GM23338 (cell line): ENCODE data around the gene RXRA. TPM values are rescaled to one million over a fixed set of nuclear protein-coding genes. Genes with fewer than 3 reads are reported as not detected.

Source experiments
- ATAC-seq: fragments of 200-7000 bp; cut with Tn5 transposase; 3 replicates; pipeline ENCODE4 v1.9.1; 2020
- DNase-seq: peaks from one replicate; pipeline ENCODE4 v3.0.0-alpha.2; 2015; ENCODE audit warnings: low spot score
- H2AFZ ChIP-seq: fragments of 200-600 bp; sonication (generic); 2 replicates; pipeline ENCODE4 v1.8.0; 2016; ENCODE audit warnings: antibody characterized with exemption, mild to moderate bottlenecking, moderate library complexity
- H3F3A ChIP-seq: fragments of 200-600 bp; sonication (generic); replicated peaks from 2 replicates; pipeline ENCODE4 v1.8.0; 2017; ENCODE audit warnings: antibody characterized with exemption, mixed run types, low read depth
- H3K27ac ChIP-seq: fragments of 200-600 bp; sonication (generic); 2 replicates; pipeline ENCODE4 v1.6.1; 2016; ENCODE audit warnings: low read depth
- H3K27me3 ChIP-seq: fragments of 200-600 bp; sonication (generic); 2 replicates; pipeline ENCODE4 v1.8.0; 2016; ENCODE audit warnings: mild to moderate bottlenecking, mixed run types, moderate library complexity; ENCODE audit not compliant: insufficient read depth
- H3K36me3 ChIP-seq: fragments of 200-600 bp; sonication (generic); 2 replicates; pipeline ENCODE4 v1.8.0; 2016; ENCODE audit warnings: mild to moderate bottlenecking; ENCODE audit not compliant: insufficient read depth
- H3K4me1 ChIP-seq: fragments of 200-600 bp; sonication (generic); 2 replicates; pipeline ENCODE4 v1.8.0; 2016; ENCODE audit warnings: mild to moderate bottlenecking, moderate library complexity; ENCODE audit not compliant: insufficient read depth
- H3K4me2 ChIP-seq: fragments of 200-600 bp; sonication (generic); 2 replicates; pipeline ENCODE4 v1.7.1; 2017; ENCODE audit warnings: mixed run types
- H3K4me3 ChIP-seq: fragments of 200-600 bp; sonication (generic); 2 replicates; pipeline ENCODE4 v1.6.1; 2016; ENCODE audit warnings: mixed run types
- H3K79me2 ChIP-seq: fragments of 200-600 bp; sonication (generic); replicated peaks from 2 replicates; pipeline ENCODE4 v1.8.0; 2017; ENCODE audit warnings: mild to moderate bottlenecking; ENCODE audit not compliant: insufficient read depth
- H3K9me2 ChIP-seq: fragments of 200-600 bp; sonication (generic); 2 replicates; pipeline ENCODE4 v1.8.0; 2017; ENCODE audit not compliant: insufficient read depth
- H4K20me1 ChIP-seq: fragments of 200-600 bp; sonication (generic); replicated peaks from 2 replicates; pipeline ENCODE4 v1.8.0; 2017; ENCODE audit warnings: mild to moderate bottlenecking; ENCODE audit not compliant: insufficient read depth
- H3K27ac Mint-ChIP-seq: 2 replicates; pipeline ENCODE4 v1.8.0; 2020; ENCODE audit warnings: inconsistent platforms, mild to moderate bottlenecking, moderate library complexity, mixed read lengths
- H3K27me3 Mint-ChIP-seq: 3 replicates; pipeline ENCODE4 v1.8.0; 2022; ENCODE audit warnings: low read depth, mild to moderate bottlenecking, moderate library complexity, mixed read lengths, inconsistent platforms; ENCODE audit not compliant: insufficient read depth, poor library complexity
- H3K36me3 Mint-ChIP-seq: 3 replicates; pipeline ENCODE4 v1.8.0; 2021; ENCODE audit warnings: low read depth, mild to moderate bottlenecking, inconsistent platforms, moderate library complexity, mixed read lengths
- H3K4me1 Mint-ChIP-seq: 3 replicates; pipeline ENCODE4 v1.8.0; 2020; ENCODE audit warnings: mild to moderate bottlenecking, inconsistent platforms, mixed read lengths
- H3K4me3 Mint-ChIP-seq: 3 replicates; pipeline ENCODE4 v1.8.0; 2021; ENCODE audit warnings: moderate library complexity, mild to moderate bottlenecking, inconsistent platforms, mixed read lengths
- H3K9me3 Mint-ChIP-seq: 3 replicates; pipeline ENCODE4 v1.8.0; 2020; ENCODE audit warnings: moderate library complexity, mild to moderate bottlenecking, inconsistent platforms, mixed read lengths
- CREB1 ChIP-seq: fragments of 250-450 bp; sonication (Bioruptor Pico); IDR thresholded peaks from 2 replicates; pipeline ENCODE4 v1.5.0; 2020; ENCODE audit warnings: low read depth, mild to moderate bottlenecking, moderate library complexity
- EZH2 ChIP-seq: fragments of 200-600 bp; sonication (generic); IDR thresholded peaks from one replicate; pipeline ENCODE4 v1.8.0; 2017; ENCODE audit warnings: antibody characterized with exemption, mild to moderate bottlenecking, low read depth; ENCODE audit not compliant: unreplicated experiment
- EZH2phosphoT487 ChIP-seq: fragments of 200-600 bp; sonication (generic); IDR thresholded peaks from one replicate; pipeline ENCODE4 v1.8.1; 2018; ENCODE audit warnings: antibody characterized with exemption; ENCODE audit not compliant: unreplicated experiment
- JUNB ChIP-seq: IDR thresholded peaks from one replicate; pipeline ENCODE4 v1.6.1; 2016; ENCODE audit warnings: antibody characterized with exemption; ENCODE audit not compliant: unreplicated experiment
- NANOG ChIP-seq: IDR thresholded peaks from 2 replicates; pipeline ENCODE4 v1.6.1; 2016; ENCODE audit warnings: antibody characterized with exemption, borderline replicate concordance
- POLR2AphosphoS5 ChIP-seq: IDR thresholded peaks from 2 replicates; pipeline ENCODE4 v1.6.1; 2016; ENCODE audit warnings: antibody characterized with exemption, low read depth
- STAT1 ChIP-seq: IDR thresholded peaks from one replicate; pipeline ENCODE4 v1.6.1; 2016; ENCODE audit warnings: antibody characterized with exemption; ENCODE audit not compliant: unreplicated experiment
- ZNF114 ChIP-seq: fragments of 250-450 bp; sonication (Bioruptor Pico); IDR thresholded peaks from 2 replicates; pipeline ENCODE4 v1.5.0; 2020; ENCODE audit warnings: mild to moderate bottlenecking, moderate library complexity
- ZNF331 ChIP-seq: fragments of 250-450 bp; sonication (Bioruptor Pico); IDR thresholded peaks from 2 replicates; pipeline ENCODE4 v1.5.0; 2020; ENCODE audit warnings: low read depth, mild to moderate bottlenecking, moderate library complexity
- polyA plus RNA-seq: library from polyadenylated mRNA; unstranded; fragments of >200 nt; fragmentation: Nextera tagmentation; extraction: Ambion mirVana; gene quantifications from 2 replicates; pipeline ENCODE4 v1.2.1, GENCODE V29; 2016
- total RNA-seq: library from RNA; depleted of rRNA; stranded (reverse); fragments of >200 nt; shearing (Covaris generic); gene quantifications from 2 replicates; pipeline ENCODE4 v1.2.3, GENCODE V29; 2014
- TF ChIP-seq, protein P1 (sequence below), 2 experiments: fragments of 200-600 bp in 1 of 2; sonication (generic) in 1 of 2; conservative IDR thresholded peaks; 2 replicates each; pipeline versions ENCODE4 v1.5.1 to v1.6.1; 2016 to 2017; ENCODE audit warnings: antibody characterized with exemption in 2 of 2, low read depth in 2 of 2, mild to moderate bottlenecking in 2 of 2, moderate library complexity in 1 of 2
- TF ChIP-seq, protein P2 (sequence below): IDR thresholded peaks from one replicate; pipeline ENCODE4 v1.6.1; 2018; ENCODE audit warnings: antibody characterized with exemption; ENCODE audit not compliant: unreplicated experiment
- TF ChIP-seq, protein P3 (sequence below): fragments of 250-450 bp; sonication (Bioruptor Pico); IDR thresholded peaks from 2 replicates; pipeline ENCODE4 v1.5.0; 2020; ENCODE audit warnings: mild to moderate bottlenecking, moderate library complexity
- TF ChIP-seq, protein P4 (sequence below): IDR thresholded peaks from 2 replicates; pipeline ENCODE4 v1.6.1; 2016; ENCODE audit warnings: antibody characterized with exemption

RXRA gene
- total and polyA plus RNA-seq, 2 experiments from 2014 or later, result 4.9 to 17.9 TPM

DNA sequence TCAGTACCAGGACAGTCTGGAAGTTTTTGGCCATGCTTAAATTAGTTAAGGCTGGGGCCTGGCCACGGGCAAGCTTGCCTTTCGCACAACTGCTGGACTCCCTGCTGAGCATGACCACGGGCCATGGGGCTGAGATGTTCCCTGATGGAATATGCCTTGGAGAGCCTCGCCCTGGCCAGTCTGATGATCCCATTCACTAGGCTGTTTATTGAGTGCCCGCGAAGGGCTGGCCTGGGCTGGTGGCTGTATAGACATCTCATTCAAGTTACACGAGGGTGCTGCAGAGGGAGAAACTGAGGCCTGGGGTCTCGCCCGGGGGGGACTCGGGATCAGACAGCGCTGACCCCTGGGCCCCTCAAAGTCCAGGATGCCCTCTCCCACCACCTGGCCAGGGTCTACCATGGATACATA lies 7.8 kb upstream of the RXRA start:
- H3K4me1 ChIP-seq, result peaks cover 9% of the 10 kb centered on the region
- no peaks in the 10 kb centered on the region for H3K36me3 ChIP-seq
- H3K27me3 ChIP-seq, result no peaks in the 10 kb centered on the region
- H3K36me3 Mint-ChIP-seq, result no peaks in the 10 kb centered on the region
- H3K27ac Mint-ChIP-seq, result no peak overlapping the region
- H3K9me3 Mint-ChIP-seq, result no peaks in the 10 kb centered on the region
- no peak for TF ChIP-seq EZH2phosphoT487
- TF ChIP-seq STAT1, result no peak
- no peak for TF ChIP-seq POLR2AphosphoS5
- TF ChIP-seq, protein P1, sequence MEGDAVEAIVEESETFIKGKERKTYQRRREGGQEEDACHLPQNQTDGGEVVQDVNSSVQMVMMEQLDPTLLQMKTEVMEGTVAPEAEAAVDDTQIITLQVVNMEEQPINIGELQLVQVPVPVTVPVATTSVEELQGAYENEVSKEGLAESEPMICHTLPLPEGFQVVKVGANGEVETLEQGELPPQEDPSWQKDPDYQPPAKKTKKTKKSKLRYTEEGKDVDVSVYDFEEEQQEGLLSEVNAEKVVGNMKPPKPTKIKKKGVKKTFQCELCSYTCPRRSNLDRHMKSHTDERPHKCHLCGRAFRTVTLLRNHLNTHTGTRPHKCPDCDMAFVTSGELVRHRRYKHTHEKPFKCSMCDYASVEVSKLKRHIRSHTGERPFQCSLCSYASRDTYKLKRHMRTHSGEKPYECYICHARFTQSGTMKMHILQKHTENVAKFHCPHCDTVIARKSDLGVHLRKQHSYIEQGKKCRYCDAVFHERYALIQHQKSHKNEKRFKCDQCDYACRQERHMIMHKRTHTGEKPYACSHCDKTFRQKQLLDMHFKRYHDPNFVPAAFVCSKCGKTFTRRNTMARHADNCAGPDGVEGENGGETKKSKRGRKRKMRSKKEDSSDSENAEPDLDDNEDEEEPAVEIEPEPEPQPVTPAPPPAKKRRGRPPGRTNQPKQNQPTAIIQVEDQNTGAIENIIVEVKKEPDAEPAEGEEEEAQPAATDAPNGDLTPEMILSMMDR (conservative IDR thresholded peaks at IDR 0.05; ENCODE audit: low read depth in 2 of 2), result no peak
- TF ChIP-seq, protein P2, sequence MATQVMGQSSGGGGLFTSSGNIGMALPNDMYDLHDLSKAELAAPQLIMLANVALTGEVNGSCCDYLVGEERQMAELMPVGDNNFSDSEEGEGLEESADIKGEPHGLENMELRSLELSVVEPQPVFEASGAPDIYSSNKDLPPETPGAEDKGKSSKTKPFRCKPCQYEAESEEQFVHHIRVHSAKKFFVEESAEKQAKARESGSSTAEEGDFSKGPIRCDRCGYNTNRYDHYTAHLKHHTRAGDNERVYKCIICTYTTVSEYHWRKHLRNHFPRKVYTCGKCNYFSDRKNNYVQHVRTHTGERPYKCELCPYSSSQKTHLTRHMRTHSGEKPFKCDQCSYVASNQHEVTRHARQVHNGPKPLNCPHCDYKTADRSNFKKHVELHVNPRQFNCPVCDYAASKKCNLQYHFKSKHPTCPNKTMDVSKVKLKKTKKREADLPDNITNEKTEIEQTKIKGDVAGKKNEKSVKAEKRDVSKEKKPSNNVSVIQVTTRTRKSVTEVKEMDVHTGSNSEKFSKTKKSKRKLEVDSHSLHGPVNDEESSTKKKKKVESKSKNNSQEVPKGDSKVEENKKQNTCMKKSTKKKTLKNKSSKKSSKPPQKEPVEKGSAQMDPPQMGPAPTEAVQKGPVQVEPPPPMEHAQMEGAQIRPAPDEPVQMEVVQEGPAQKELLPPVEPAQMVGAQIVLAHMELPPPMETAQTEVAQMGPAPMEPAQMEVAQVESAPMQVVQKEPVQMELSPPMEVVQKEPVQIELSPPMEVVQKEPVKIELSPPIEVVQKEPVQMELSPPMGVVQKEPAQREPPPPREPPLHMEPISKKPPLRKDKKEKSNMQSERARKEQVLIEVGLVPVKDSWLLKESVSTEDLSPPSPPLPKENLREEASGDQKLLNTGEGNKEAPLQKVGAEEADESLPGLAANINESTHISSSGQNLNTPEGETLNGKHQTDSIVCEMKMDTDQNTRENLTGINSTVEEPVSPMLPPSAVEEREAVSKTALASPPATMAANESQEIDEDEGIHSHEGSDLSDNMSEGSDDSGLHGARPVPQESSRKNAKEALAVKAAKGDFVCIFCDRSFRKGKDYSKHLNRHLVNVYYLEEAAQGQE, result no peak
- TF ChIP-seq JUNB, result no peak
- TF ChIP-seq, protein P3, sequence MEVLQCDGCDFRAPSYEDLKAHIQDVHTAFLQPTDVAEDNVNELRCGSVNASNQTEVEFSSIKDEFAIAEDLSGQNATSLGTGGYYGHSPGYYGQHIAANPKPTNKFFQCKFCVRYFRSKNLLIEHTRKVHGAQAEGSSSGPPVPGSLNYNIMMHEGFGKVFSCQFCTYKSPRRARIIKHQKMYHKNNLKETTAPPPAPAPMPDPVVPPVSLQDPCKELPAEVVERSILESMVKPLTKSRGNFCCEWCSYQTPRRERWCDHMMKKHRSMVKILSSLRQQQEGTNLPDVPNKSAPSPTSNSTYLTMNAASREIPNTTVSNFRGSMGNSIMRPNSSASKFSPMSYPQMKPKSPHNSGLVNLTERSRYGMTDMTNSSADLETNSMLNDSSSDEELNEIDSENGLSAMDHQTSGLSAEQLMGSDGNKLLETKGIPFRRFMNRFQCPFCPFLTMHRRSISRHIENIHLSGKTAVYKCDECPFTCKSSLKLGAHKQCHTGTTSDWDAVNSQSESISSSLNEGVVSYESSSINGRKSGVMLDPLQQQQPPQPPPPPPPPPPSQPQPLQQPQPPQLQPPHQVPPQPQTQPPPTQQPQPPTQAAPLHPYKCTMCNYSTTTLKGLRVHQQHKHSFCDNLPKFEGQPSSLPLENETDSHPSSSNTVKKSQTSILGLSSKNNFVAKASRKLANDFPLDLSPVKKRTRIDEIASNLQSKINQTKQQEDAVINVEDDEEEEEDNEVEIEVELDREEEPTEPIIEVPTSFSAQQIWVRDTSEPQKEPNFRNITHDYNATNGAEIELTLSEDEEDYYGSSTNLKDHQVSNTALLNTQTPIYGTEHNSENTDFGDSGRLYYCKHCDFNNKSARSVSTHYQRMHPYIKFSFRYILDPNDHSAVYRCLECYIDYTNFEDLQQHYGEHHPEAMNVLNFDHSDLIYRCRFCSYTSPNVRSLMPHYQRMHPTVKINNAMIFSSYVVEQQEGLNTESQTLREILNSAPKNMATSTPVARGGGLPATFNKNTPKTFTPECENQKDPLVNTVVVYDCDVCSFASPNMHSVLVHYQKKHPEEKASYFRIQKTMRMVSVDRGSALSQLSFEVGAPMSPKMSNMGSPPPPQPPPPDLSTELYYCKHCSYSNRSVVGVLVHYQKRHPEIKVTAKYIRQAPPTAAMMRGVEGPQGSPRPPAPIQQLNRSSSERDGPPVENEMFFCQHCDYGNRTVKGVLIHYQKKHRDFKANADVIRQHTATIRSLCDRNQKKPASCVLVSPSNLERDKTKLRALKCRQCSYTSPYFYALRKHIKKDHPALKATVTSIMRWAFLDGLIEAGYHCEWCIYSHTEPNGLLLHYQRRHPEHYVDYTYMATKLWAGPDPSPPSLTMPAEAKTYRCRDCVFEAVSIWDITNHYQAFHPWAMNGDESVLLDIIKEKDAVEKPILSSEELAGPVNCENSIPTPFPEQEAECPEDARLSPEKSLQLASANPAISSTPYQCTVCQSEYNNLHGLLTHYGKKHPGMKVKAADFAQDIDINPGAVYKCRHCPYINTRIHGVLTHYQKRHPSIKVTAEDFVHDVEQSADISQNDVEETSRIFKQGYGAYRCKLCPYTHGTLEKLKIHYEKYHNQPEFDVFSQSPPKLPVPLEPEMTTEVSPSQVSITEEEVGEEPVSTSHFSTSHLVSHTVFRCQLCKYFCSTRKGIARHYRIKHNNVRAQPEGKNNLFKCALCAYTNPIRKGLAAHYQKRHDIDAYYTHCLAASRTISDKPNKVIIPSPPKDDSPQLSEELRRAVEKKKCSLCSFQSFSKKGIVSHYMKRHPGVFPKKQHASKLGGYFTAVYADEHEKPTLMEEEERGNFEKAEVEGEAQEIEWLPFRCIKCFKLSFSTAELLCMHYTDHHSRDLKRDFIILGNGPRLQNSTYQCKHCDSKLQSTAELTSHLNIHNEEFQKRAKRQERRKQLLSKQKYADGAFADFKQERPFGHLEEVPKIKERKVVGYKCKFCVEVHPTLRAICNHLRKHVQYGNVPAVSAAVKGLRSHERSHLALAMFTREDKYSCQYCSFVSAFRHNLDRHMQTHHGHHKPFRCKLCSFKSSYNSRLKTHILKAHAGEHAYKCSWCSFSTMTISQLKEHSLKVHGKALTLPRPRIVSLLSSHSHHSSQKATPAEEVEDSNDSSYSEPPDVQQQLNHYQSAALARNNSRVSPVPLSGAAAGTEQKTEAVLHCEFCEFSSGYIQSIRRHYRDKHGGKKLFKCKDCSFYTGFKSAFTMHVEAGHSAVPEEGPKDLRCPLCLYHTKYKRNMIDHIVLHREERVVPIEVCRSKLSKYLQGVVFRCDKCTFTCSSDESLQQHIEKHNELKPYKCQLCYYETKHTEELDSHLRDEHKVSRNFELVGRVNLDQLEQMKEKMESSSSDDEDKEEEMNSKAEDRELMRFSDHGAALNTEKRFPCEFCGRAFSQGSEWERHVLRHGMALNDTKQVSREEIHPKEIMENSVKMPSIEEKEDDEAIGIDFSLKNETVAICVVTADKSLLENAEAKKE, result no peak
- no peak for TF ChIP-seq EZH2
- no peak for TF ChIP-seq CREB1 (CRISPR knock-in tag)
- no peak for TF ChIP-seq ZNF114
- no peak for TF ChIP-seq NANOG
- TF ChIP-seq ZNF331, result no peak
- TF ChIP-seq, protein P4, sequence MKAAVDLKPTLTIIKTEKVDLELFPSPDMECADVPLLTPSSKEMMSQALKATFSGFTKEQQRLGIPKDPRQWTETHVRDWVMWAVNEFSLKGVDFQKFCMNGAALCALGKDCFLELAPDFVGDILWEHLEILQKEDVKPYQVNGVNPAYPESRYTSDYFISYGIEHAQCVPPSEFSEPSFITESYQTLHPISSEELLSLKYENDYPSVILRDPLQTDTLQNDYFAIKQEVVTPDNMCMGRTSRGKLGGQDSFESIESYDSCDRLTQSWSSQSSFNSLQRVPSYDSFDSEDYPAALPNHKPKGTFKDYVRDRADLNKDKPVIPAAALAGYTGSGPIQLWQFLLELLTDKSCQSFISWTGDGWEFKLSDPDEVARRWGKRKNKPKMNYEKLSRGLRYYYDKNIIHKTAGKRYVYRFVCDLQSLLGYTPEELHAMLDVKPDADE, result no peak
- H3K27ac ChIP-seq, result no peak overlapping the region
- H3K4me3 ChIP-seq, result no peak overlapping the region
- H3K79me2 ChIP-seq, result no peaks in the 10 kb centered on the region
- H4K20me1 ChIP-seq, result no peaks in the 10 kb centered on the region
- no peaks in the 10 kb centered on the region for H3K9me2 ChIP-seq
- no peak for ATAC-seq
- peaks cover 26% of the 10 kb centered on the region for H3K4me1 Mint-ChIP-seq
- no peak for DNase-seq
- H3F3A ChIP-seq, result no peaks in the 10 kb centered on the region
- H3K4me3 Mint-ChIP-seq, result no peak overlapping the region
- H3K4me2 ChIP-seq, result no peak overlapping the region
- H2AFZ ChIP-seq, result no peak overlapping the region
- peaks cover 5% of the 10 kb centered on the region for H3K27me3 Mint-ChIP-seq
